ENCODE data around the gene TRIM59. TPM values are rescaled to one million over a fixed set of nuclear protein-coding genes. Genes with fewer than 3 reads are reported as not detected.

The TRIM59 gene
- total RNA-seq, 1 donor from 2014 or later, result 24.5 TPM

- DNase-seq (ENCODE audit: low spot score, unreplicated experiment), result no peak
- Mint-ChIP-seq H3K4me1 (ENCODE audit: low read depth) (peaks cover 34% of the 10 kb centered on the region), H3K27me3 (no peaks in the 10 kb centered on the region), H3K4me3 (ENCODE audit: low read depth) (peak overlapping the region; percentile 96), H3K9me3 (ENCODE audit: low read depth) (no peaks in the 10 kb centered on the region), H3K27ac (peak overlapping the region; percentile 100), H3K36me3 (ENCODE audit: insufficient read depth) (no peaks in the 10 kb centered on the region)
- TF ChIP-seq CTCF (IDR thresholded peaks at IDR 0.05; ENCODE audit: unreplicated experiment), result no peak
These were observed 50.8 kb downstream of the TRIM59 start for GRCh38 chr3:160398820-160399124.

- H3K27ac Mint-ChIP-seq, result no peak overlapping the region
- H3K36me3 Mint-ChIP-seq (ENCODE audit: insufficient read depth), result no peaks in the 10 kb centered on the region
- no peak overlapping the region for H3K4me3 Mint-ChIP-seq (ENCODE audit: low read depth)
- DNase-seq (ENCODE audit: low spot score, unreplicated experiment), result no peak
- H3K27me3 Mint-ChIP-seq, result no peaks in the 10 kb centered on the region
- no peaks in the 10 kb centered on the region for H3K9me3 Mint-ChIP-seq (ENCODE audit: low read depth)
- peaks cover 8% of the 10 kb centered on the region for H3K4me1 Mint-ChIP-seq (ENCODE audit: low read depth)
- no peak for TF ChIP-seq CTCF (IDR thresholded peaks at IDR 0.05; ENCODE audit: unreplicated experiment)
These were observed 54.3 kb downstream of the TRIM59 start for GRCh38 chr3:160395297-160395696.

DNA sequence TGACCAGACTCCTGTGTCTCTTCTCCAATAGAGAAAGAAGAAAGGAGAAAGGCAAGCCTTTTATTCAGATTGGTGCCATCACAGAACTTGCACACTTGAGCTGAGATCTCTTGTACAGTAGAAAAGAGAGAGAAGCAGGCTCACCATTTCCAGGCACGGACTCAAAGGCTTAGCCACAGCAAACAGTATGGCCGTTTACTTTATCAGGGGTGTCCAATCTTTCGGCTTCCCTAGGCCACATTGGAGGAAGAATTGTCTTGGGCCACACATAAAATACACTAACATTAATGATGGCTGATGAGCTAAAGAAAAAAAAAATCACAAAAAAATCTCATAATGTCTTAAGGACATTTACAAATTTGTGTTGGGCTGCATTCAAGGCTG lies 55.6 kb downstream of the TRIM59 start:
- Mint-ChIP-seq H3K27me3 (no peaks in the 10 kb centered on the region), H3K4me3 (ENCODE audit: low read depth) (no peak overlapping the region), H3K4me1 (ENCODE audit: low read depth) (peaks cover 8% of the 10 kb centered on the region), H3K9me3 (ENCODE audit: low read depth) (no peaks in the 10 kb centered on the region), H3K27ac (no peak overlapping the region), H3K36me3 (ENCODE audit: insufficient read depth) (no peaks in the 10 kb centered on the region)
- DNase-seq (ENCODE audit: low spot score, unreplicated experiment), result no peak
- no peak for TF ChIP-seq CTCF (IDR thresholded peaks at IDR 0.05; ENCODE audit: unreplicated experiment)

DNA sequence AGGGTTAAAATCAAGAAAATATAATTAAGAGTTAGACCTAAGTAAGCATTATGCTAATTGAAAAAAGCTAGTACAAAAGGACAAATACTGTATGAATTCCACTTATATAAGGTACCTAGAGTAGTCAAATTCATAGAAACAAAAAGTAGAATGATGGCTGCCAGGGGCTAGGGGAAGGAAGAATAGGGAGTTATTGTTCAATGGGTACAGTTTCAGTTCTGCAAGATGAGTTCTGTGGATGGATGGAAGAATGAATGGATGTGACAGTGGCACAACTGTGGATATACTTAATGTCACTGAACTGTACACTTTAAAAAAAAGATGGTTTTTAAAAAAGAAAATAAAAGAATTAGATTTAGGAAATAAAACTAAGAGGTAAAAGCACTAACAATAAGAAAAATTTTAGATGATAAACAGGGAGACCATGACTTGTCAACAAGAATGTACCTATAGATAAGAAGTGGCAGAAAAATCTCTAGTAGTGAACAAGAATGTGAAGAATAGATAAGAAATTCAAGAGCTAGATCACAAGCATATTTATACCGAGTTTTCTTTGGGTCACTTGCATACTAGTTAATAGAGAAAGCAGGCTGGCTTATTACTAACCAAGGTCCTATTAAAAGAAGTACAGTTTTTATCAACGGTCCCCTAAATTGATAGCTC lies 56.1 kb downstream of the TRIM59 start:
- TF ChIP-seq CTCF (IDR thresholded peaks at IDR 0.05; ENCODE audit: unreplicated experiment), result no peak
- Mint-ChIP-seq H3K9me3 (ENCODE audit: low read depth) (no peaks in the 10 kb centered on the region), H3K27ac (no peak overlapping the region), H3K4me1 (ENCODE audit: low read depth) (peaks cover 5% of the 10 kb centered on the region), H3K27me3 (no peaks in the 10 kb centered on the region), H3K4me3 (ENCODE audit: low read depth) (no peak overlapping the region), H3K36me3 (ENCODE audit: insufficient read depth) (no peaks in the 10 kb centered on the region)
- no peak for DNase-seq (ENCODE audit: low spot score, unreplicated experiment)

GRCh38 chr3:160392798-160393197 lies 56.8 kb downstream of the TRIM59 start:
- DNase-seq (ENCODE audit: low spot score, unreplicated experiment), result no peak
- no peak overlapping the region for H3K4me3 Mint-ChIP-seq (ENCODE audit: low read depth)
- peaks cover 4% of the 10 kb centered on the region for H3K4me1 Mint-ChIP-seq (ENCODE audit: low read depth)
- TF ChIP-seq CTCF (IDR thresholded peaks at IDR 0.05; ENCODE audit: unreplicated experiment), result no peak
- H3K27me3 Mint-ChIP-seq, result no peaks in the 10 kb centered on the region
- no peaks in the 10 kb centered on the region for H3K9me3 Mint-ChIP-seq (ENCODE audit: low read depth)
- H3K36me3 Mint-ChIP-seq (ENCODE audit: insufficient read depth), result no peaks in the 10 kb centered on the region
- no peak overlapping the region for H3K27ac Mint-ChIP-seq
